GM18861 (cell line): Measurements from ENCODE around the gene LMO2.
"Not testable (repeated sequence)": the region's sequence is repeated elsewhere in the genome, so short reads cannot be mapped to it uniquely, and the experiment has no call there.

ENCODE experiments used
- ATAC-seq: cut with Tn5 transposase; IDR thresholded peaks from one replicate; pipeline ENCODE4 v1.9.1; 2021; ENCODE audit not compliant: unreplicated experiment

LMO2 gene

GRCh38 chr11:33863418-33864172, 28.3 kb downstream of the LMO2 start:
- ATAC-seq = no peak

- no peak for ATAC-seq
Observed at GRCh38 chr11:33861941-33862589, 29.8 kb downstream of the LMO2 start.

- ATAC-seq = no peak
Observed at GRCh38 chr11:33861386-33861785, 30.5 kb downstream of the LMO2 start.

GRCh38 chr11:33860926-33861325, 30.9 kb downstream of the LMO2 start:
- no peak for ATAC-seq

- ATAC-seq = no peak
Observed at GRCh38 chr11:33859306-33859705, 32.6 kb downstream of the LMO2 start.

- peak; percentile 57 for ATAC-seq
Observed at GRCh38 chr11:33857933-33858371, 33.9 kb downstream of the LMO2 start.

- no peak for ATAC-seq
Observed at GRCh38 chr11:33855500-33855899, 36.4 kb downstream of the LMO2 start.

GRCh38 chr11:33848717-33849390, 43.0 kb downstream of the LMO2 start:
- no peak for ATAC-seq

- no peak for ATAC-seq
Observed at GRCh38 chr11:33847251-33847650, 44.6 kb downstream of the LMO2 start.

GRCh38 chr11:33844236-33844635, 47.6 kb downstream of the LMO2 start:
- no peak for ATAC-seq

GRCh38 chr11:33843018-33843417, 48.9 kb downstream of the LMO2 start:
- no peak for ATAC-seq

GRCh38 chr11:33842236-33842915, 49.5 kb downstream of the LMO2 start:
- no peak for ATAC-seq

GRCh38 chr11:33838234-33838633, 53.6 kb downstream of the LMO2 start:
- not testable (repeated sequence) for ATAC-seq

GRCh38 chr11:33837334-33837733, 54.5 kb downstream of the LMO2 start:
- ATAC-seq = not testable (repeated sequence)

- ATAC-seq = no peak
Observed at GRCh38 chr11:33835143-33835878, 56.6 kb downstream of the LMO2 start.

- no peak for ATAC-seq
Observed at GRCh38 chr11:33832676-33833075, 59.2 kb downstream of the LMO2 start.

- no peak for ATAC-seq
Observed at GRCh38 chr11:33830903-33831648, 60.8 kb downstream of the LMO2 start.

GRCh38 chr11:33829430-33830141, 62.3 kb downstream of the LMO2 start:
- peak; percentile 51 for ATAC-seq
